GM19099 (cell line): ENCODE results near the gene PDE4B.

Experiments used
- POLR2A ChIP-seq: IDR thresholded peaks from 3 replicates; pipeline ENCODE4 v1.6.1; 2011; ENCODE audit warnings: low read depth; ENCODE audit not compliant: insufficient read length; ENCODE audit errors: extremely low read depth

PDE4B gene

GRCh38 chr1:66312271-66312990 is 519.7 kb downstream of the PDE4B start:
- no peak for TF ChIP-seq POLR2A

DNA sequence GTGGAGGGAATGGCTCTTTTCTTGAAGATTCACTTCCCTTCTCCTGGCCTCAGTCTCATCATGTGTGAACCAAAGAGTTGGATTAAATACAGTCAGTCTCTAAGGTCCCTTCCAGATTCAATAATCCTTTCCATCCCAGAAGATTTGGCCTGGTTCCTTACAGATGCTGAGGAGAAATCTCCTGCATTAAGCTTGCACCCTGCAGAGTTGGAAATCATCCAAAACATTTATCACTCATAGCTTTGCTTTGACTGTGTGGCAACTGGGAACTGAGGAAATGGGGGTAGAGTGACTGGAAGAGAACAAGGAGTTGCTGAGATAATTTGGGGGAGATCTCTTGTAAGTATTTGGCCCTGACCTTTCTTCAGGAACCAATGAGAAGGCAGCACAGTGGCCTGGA is 520.7 kb downstream of the PDE4B start:
- no peak for TF ChIP-seq POLR2A

DNA sequence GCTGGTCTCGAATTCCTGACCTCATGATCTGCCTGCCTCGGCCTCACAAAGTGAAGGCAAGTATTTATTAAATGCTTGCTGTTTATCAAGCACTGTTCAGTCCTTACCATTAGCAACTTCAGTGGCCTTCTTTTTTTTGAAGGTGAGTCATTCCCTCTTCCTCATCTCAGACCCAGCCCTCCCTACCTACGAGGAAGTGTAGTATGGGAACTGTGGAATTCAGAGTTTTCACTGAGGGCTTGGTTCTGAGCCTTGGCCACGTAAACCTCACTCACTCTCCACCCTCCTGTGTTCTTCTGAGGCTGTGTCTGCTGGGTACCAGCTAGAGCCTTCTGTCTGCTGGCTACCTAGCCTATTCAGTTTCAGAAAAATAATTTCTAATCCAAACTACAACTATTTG is 523.0 kb downstream of the PDE4B start:
- TF ChIP-seq POLR2A: no peak

GRCh38 chr1:66316464-66317247 is 524.0 kb downstream of the PDE4B start:
- TF ChIP-seq POLR2A: no peak

GRCh38 chr1:66317248-66317515 is 524.5 kb downstream of the PDE4B start:
- TF ChIP-seq POLR2A: no peak

DNA sequence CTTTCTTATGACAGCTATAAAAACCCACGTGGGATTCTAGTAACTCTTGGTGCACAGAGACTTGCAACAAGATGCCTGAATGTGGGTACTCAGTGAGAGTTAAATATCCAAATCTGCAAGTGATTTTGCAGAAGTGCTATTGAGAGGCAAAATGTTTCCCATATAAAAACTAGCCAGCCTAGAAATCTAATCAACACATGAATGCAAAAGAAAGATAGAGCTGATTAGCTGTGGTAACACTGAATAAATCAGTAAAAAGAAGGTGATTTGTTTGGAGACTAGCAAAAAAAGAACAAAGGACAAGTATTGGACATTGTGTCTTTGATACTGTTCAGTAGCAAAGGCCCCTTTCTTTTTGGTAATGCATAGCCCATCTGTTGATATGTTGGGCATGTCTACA is 527.5 kb downstream of the PDE4B start:
- TF ChIP-seq POLR2A: no peak

- TF ChIP-seq POLR2A: no peak
These were observed 531.4 kb downstream of the PDE4B start for GRCh38 chr1:66323958-66324625.

- no peak for TF ChIP-seq POLR2A
These were observed 533.1 kb downstream of the PDE4B start for GRCh38 chr1:66325594-66326380.

DNA sequence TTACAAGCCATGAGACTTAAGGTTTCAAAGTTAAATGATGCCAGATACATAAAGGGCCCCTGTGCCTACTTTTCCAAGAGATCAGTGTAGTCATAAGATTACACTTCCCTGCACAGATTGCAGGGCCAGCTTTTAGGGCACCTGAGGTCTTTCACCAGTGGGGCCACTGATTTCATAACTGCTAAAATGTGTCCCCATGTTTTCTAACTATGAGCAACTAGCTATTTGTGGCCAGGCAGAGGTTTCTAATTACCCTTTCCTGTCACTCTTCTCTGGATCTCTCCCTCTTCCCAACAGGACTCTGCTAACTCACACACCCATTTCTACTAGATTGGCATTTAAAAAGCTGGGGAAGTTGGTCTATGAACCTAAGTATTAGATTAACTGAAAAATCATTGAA is 534.2 kb downstream of the PDE4B start:
- no peak for TF ChIP-seq POLR2A

DNA sequence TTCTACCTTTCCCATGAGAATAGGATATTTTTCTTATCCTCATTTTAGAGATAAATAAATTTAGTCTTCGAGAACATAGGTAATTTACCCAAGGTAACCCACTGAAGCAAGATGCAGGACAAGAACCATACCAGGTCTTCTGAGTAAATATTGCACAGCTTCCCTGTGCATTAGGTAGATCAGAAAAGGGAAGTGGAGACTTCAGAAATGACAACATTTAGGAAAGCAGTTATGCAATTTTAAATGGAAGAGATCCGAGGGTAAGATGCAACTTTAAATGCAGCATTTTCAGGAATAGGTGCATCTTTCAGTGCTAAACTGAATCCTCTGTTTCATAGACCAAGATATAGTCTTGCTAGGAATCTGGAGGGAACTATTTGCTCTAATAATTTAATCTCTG is 534.9 kb downstream of the PDE4B start:
- no peak for TF ChIP-seq POLR2A

- TF ChIP-seq POLR2A: no peak
These were observed 536.2 kb downstream of the PDE4B start for GRCh38 chr1:66328896-66329295.

- no peak for TF ChIP-seq POLR2A
These were observed 538.0 kb downstream of the PDE4B start for GRCh38 chr1:66330722-66331141.

DNA sequence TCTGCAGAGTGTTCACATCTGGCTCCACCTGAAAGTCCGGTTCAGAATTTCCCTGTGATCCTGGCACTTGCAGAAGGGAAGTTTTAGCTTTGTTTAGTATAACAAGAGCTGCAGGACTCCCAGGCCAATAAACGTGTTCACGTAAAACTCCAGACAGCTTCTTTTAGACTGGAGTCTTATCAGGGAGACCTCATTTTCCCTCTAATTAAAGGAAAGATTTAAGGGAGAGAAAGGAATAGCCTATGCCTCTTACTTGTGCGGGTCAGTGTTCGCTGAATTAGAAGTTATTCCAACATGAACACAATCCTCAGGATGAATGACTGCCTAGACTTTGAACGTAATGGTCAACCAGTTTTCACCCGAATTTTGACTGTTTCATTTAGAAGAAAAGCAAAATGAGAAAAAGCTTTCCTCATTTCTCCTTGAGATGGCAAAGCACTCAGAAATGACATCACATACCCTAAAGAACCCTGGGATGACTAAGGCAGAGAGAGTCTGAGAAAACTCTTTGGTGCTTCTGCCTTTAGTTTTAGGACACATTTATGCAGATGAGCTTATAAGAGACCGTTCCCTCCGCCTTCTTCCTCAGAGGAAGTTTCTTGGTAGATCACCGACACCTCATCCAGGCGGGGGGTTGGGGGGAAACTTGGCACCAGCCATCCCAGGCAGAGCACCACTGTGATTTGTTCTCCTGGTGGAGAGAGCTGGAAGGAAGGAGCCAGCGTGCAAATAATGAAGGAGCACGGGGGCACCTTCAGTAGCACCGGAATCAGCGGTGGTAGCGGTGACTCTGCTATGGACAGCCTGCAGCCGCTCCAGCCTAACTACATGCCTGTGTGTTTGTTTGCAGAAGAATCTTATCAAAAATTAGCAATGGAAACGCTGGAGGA is 539.2 kb downstream of the PDE4B start:
- peak; percentile 70 for TF ChIP-seq POLR2A

DNA sequence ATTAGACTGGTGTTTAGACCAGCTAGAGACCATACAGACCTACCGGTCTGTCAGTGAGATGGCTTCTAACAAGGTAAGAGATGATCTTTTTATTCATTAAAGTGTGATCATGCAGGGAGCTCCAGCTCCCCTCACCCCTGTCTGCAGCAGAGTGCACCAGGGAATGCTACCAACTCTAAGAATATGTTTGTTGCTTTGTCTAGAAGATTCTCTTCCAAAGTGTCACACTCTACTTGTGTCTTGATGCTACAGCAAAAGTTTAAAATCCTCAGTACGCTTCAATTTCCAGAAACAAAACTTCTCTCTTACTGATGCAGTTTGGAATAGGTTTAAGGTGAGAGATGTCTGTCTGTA is 539.8 kb downstream of the PDE4B start:
- no peak for TF ChIP-seq POLR2A
